D721Med (cell line): Measurements from ENCODE around the gene TPM3.
A peak's percentile ranks its signal among the peaks of the same experiment; 100 is the strongest.

Source experiments
- DNase-seq: peaks from one replicate; pipeline ENCODE4 v3.0.0; 2011; ENCODE audit warnings: low spot score; ENCODE audit not compliant: insufficient read length
- FAIRE-seq: peaks from 2 replicates; lab custom pipeline; 2011; peaks lifted over from hg19 to GRCh38; lab: Jason Lieb, UNC
- CTCF ChIP-seq: IDR thresholded peaks from 2 replicates; pipeline ENCODE4 v1.5.1; 2012; ENCODE audit warnings: mild to moderate bottlenecking, control low read depth; ENCODE audit not compliant: insufficient read depth; ENCODE audit errors: missing control alignments

TPM3 gene

GRCh38 chr1:154225370-154225769 lies 33.5 kb upstream of the TPM3 start:
- DNase-seq (no peak), FAIRE-seq (no peak)
- no peak for TF ChIP-seq CTCF

GRCh38 chr1:154223621-154224020 lies 31.7 kb upstream of the TPM3 start:
- TF ChIP-seq CTCF, result no peak
- DNase-seq, result no peak
- no peak for FAIRE-seq

GRCh38 chr1:154222918-154223317 lies 31.0 kb upstream of the TPM3 start:
- TF ChIP-seq CTCF, result no peak
- DNase-seq, result no peak
- FAIRE-seq, result peak; percentile 16

GRCh38 chr1:154222518-154222917 lies 30.6 kb upstream of the TPM3 start:
- DNase-seq (no peak), FAIRE-seq (no peak)
- no peak for TF ChIP-seq CTCF

GRCh38 chr1:154221278-154222001 lies 29.5 kb upstream of the TPM3 start:
- TF ChIP-seq CTCF, result no peak
- no peak for DNase-seq

GRCh38 chr1:154220970-154221277 lies 29.0 kb upstream of the TPM3 start:
- no peak for DNase-seq
- no peak for TF ChIP-seq CTCF
- FAIRE-seq, result no peak

More at GRCh38 chr1:154221278-154222001, 29.5 kb upstream of the TPM3 start:
- FAIRE-seq, result no peak
